H1 (cell line): ENCODE data around the gene CDK19. TPM values are rescaled to one million over a fixed set of nuclear protein-coding genes. Genes with fewer than 3 reads are reported as not detected.

Source experiments
- CTCF ChIA-PET: fragments of 300-600 bp; sonication (Branson Sonifier 250); formaldehyde crosslinking; loops from one replicate; lab custom pipeline; 2021; ENCODE audit not compliant: partially characterized antibody; lab: Charles Lee
- POLR2A ChIA-PET: fragments of 300-600 bp; sonication (Branson Sonifier 250); formaldehyde crosslinking; loops from one replicate; lab custom pipeline; 2021; ENCODE audit warnings: inconsistent platforms; ENCODE audit not compliant: partially characterized antibody; lab: Charles Lee
- DNase-seq, 2 experiments: peaks; one replicate each; pipeline versions ENCODE4 v3.0.0 to v3.0.0-alpha.2; 2010 to 2022; ENCODE audit warnings: low spot score in 2 of 2, low read depth in 1 of 2, mixed read lengths in 1 of 2
- FAIRE-seq: peaks from 2 replicates; lab custom pipeline; 2011; peaks lifted over from hg19 to GRCh38; lab: Jason Lieb, UNC
- H2AFZ ChIP-seq: 2 replicates; pipeline ENCODE4 v1.8.1; 2012; ENCODE audit warnings: low read length, inconsistent platforms
- H2AK5ac ChIP-seq: 2 replicates; pipeline ENCODE4 v1.6.1; 2013; ENCODE audit warnings: low read depth, low read length
- H2BK120ac ChIP-seq: replicated peaks from 2 replicates; pipeline ENCODE3; 2013; ENCODE audit warnings: low read depth, low read length, inconsistent platforms
- H2BK12ac ChIP-seq: 2 replicates; pipeline ENCODE4 v1.6.1; 2013; ENCODE audit warnings: low read depth, low read length
- H2BK15ac ChIP-seq: 2 replicates; pipeline ENCODE4 v1.6.1; 2013; ENCODE audit warnings: low read length
- H2BK20ac ChIP-seq: 2 replicates; pipeline ENCODE4 v1.6.1; 2013; ENCODE audit warnings: low read length
- H2BK5ac ChIP-seq: 2 replicates; pipeline ENCODE4 v1.6.1; 2013; ENCODE audit warnings: low read depth, low read length
- H3K14ac ChIP-seq: 2 replicates; pipeline ENCODE4 v1.6.1; 2013; ENCODE audit warnings: inconsistent platforms; ENCODE audit not compliant: insufficient read length
- H3K18ac ChIP-seq: 2 replicates; pipeline ENCODE4 v1.6.1; 2013; ENCODE audit warnings: low read length; ENCODE audit errors: extremely low read depth
- H3K23ac ChIP-seq: 2 replicates; pipeline ENCODE4 v1.6.1; 2013; ENCODE audit warnings: inconsistent platforms; ENCODE audit not compliant: insufficient read length
- H3K23me2 ChIP-seq: 2 replicates; pipeline ENCODE4 v1.6.1; 2013; ENCODE audit warnings: low read depth, low read length
- H3K27ac ChIP-seq: 2 replicates; pipeline ENCODE4 v1.6.1; 2011; ENCODE audit warnings: low read depth, low read length, inconsistent platforms
- H3K27me3 ChIP-seq, 4 experiments: replicated peaks in 1 of 4; 1 replicate in 1 of 4; 2 replicates in 3 of 4; pipeline versions ENCODE4 v1.6.1 to v1.8.1; 2011 to 2013; ENCODE audit warnings: low read length in 3 of 4, mild to moderate bottlenecking in 3 of 4, inconsistent platforms in 2 of 4, mixed read lengths in 2 of 4, moderate library complexity in 1 of 4; ENCODE audit not compliant: control insufficient read depth in 3 of 4, insufficient read depth in 3 of 4; ENCODE audit errors: extremely low read depth in 1 of 4
- H3K36me3 ChIP-seq, 4 experiments: 2 replicates each; pipeline versions ENCODE4 v1.6.1 to v1.8.1; 2011 to 2013; ENCODE audit warnings: mild to moderate bottlenecking in 4 of 4, low read length in 3 of 4, moderate library complexity in 2 of 4, control low read depth in 1 of 4, inconsistent platforms in 1 of 4; ENCODE audit not compliant: insufficient read depth in 4 of 4, control insufficient read depth in 2 of 4
- H3K4ac ChIP-seq: replicated peaks from 2 replicates; pipeline ENCODE3; 2013; ENCODE audit warnings: low read length, low read depth, mixed read lengths, inconsistent platforms; ENCODE audit not compliant: insufficient read length
- H3K4me1 ChIP-seq, 4 experiments: replicated peaks in 1 of 4; 1 replicate in 1 of 4; 2 replicates in 3 of 4; pipeline versions ENCODE4 v1.6.1 to v1.8.1; 2011 to 2013; ENCODE audit warnings: low read length in 3 of 4, inconsistent platforms in 2 of 4, mixed read lengths in 1 of 4; ENCODE audit not compliant: insufficient read depth in 4 of 4, control insufficient read depth in 3 of 4
- H3K4me2 ChIP-seq, 2 experiments: 2 replicates each; pipeline versions ENCODE4 v1.6.1 to v1.8.1; 2011 to 2013; ENCODE audit warnings: low read depth in 2 of 2, low read length in 2 of 2, control low read depth in 1 of 2, inconsistent platforms in 1 of 2, mild to moderate bottlenecking in 1 of 2; ENCODE audit not compliant: insufficient read depth in 1 of 2
- H3K4me3 ChIP-seq, 4 experiments: fragments of 200-600, 300-600 bp in 1 of 4; sonication (generic), shearing (Covaris generic), sonication (Bioruptor Twin) in 1 of 4; 2 replicates each; pipeline versions ENCODE4 v1.5.1 to v1.8.1; 2011 to 2016; ENCODE audit warnings: low read length in 4 of 4, low read depth in 3 of 4, control low read depth in 2 of 4, inconsistent platforms in 2 of 4, mild to moderate bottlenecking in 2 of 4, mixed read lengths in 1 of 4, moderate library complexity in 1 of 4; ENCODE audit not compliant: insufficient read depth in 2 of 4; ENCODE audit errors: extremely low read depth in 1 of 4
- H3K56ac ChIP-seq: replicated peaks from 2 replicates; pipeline ENCODE3; 2013; ENCODE audit warnings: low read depth, mild to moderate bottlenecking, mixed read lengths, low read length, inconsistent platforms; ENCODE audit not compliant: insufficient read length
- H3K79me1 ChIP-seq: 2 replicates; pipeline ENCODE4 v1.6.1; 2013; ENCODE audit warnings: low read depth, low read length, control low read depth
- H3K79me2 ChIP-seq, 2 experiments: 2 replicates each; pipeline versions ENCODE4 v1.6.1 to v1.8.1; 2012 to 2013; ENCODE audit warnings: low read length in 2 of 2, mild to moderate bottlenecking in 2 of 2, inconsistent platforms in 1 of 2; ENCODE audit not compliant: insufficient read depth in 2 of 2, control insufficient read depth in 1 of 2
- H3K9ac ChIP-seq, 4 experiments: replicated peaks in 1 of 4; 1 replicate in 1 of 4; 2 replicates in 3 of 4; pipeline versions ENCODE4 v1.6.1 to v1.8.1; 2011 to 2013; ENCODE audit warnings: low read depth in 3 of 4, low read length in 3 of 4, control low read depth in 2 of 4, mild to moderate bottlenecking in 2 of 4, moderate library complexity in 2 of 4, inconsistent platforms in 1 of 4; ENCODE audit errors: extremely low read depth in 1 of 4
- H3K9me3 ChIP-seq, 2 experiments: 2 replicates each; pipeline versions ENCODE4 v1.6.1 to v1.8.1; 2012 to 2013; ENCODE audit warnings: mild to moderate bottlenecking in 2 of 2, moderate library complexity in 2 of 2, control low read depth in 1 of 2, inconsistent platforms in 1 of 2, low read depth in 1 of 2, low read length in 1 of 2, mixed read lengths in 1 of 2; ENCODE audit not compliant: insufficient read depth in 2 of 2
- H4K20me1 ChIP-seq, 2 experiments: replicated peaks in 1 of 2; 2 replicates each; pipeline versions ENCODE3 to v1.8.1; 2011 to 2013; ENCODE audit warnings: inconsistent platforms in 2 of 2, low read length in 2 of 2, mild to moderate bottlenecking in 1 of 2; ENCODE audit not compliant: insufficient read depth in 2 of 2, control insufficient read depth in 1 of 2
- H4K5ac ChIP-seq: 2 replicates; pipeline ENCODE4 v1.6.1; 2013; ENCODE audit warnings: low read length, low read depth, mixed read lengths, inconsistent platforms; ENCODE audit not compliant: insufficient read length
- H4K8ac ChIP-seq: 2 replicates; pipeline ENCODE4 v1.8.0; 2013; ENCODE audit warnings: mild to moderate bottlenecking, moderate library complexity, low read length, inconsistent platforms; ENCODE audit not compliant: insufficient read depth; ENCODE audit errors: extremely low read depth
- H4K91ac ChIP-seq: replicated peaks from 2 replicates; pipeline ENCODE3; 2013; ENCODE audit warnings: low read length, mixed read lengths, inconsistent platforms; ENCODE audit not compliant: insufficient read length
- SUZ12 ChIP-seq: fragments of 200-600 bp; sonication (generic); IDR thresholded peaks from 2 replicates; pipeline ENCODE4 v1.6.1; 2012; ENCODE audit warnings: mild to moderate bottlenecking, inconsistent platforms, low read length, moderate library complexity, mixed read lengths
- WGBS, 2 experiments: shearing (Covaris generic) in 1 of 2; methylation state at CpG; one replicate each; pipeline versions ENCODE4 v1.1.6 to v1.1.7; 2013 to 2015; ENCODE audit warnings: low lambda C conversion rate in 2 of 2, mixed read lengths in 2 of 2, inconsistent platforms in 1 of 2, low coverage in 1 of 2, missing lambda C conversion rate in 1 of 2; ENCODE audit not compliant: insufficient replicate concordance in 2 of 2, insufficient coverage in 1 of 2, insufficient read length in 1 of 2; ENCODE audit errors: extremely low coverage in 1 of 2, missing lambda C conversion rate in 1 of 2; 5-methylcytosine and 5-hydroxymethylcytosine counted together
- polyA plus RNA-seq, 7 experiments: library from polyadenylated mRNA; depleted of rRNA in 3 of 7; stranded (reverse) in 5 of 7; unstranded in 2 of 7; fragments of >200 nt in 5 of 7; fragments of 200-250 nt in 2 of 7; gene quantifications; 1 replicate in 5 of 7; 2 replicates in 1 of 7; 4 replicates in 1 of 7; pipeline versions ENCODE4 v1.2.1 to v1.2.3, GENCODE V29; 2011 to 2013; ENCODE audit warnings: missing spikeins in 2 of 7, mixed read lengths in 2 of 7
- total RNA-seq: library from RNA; stranded (reverse); fragmentation: NEBNext Ultra II Directional; extraction: Animal tissue kit (Norgen Biotek cat#: 25700); gene quantifications from 2 replicates; pipeline ENCODE4 v1.2.1, GENCODE V29; 2021

CDK19 gene
- total and polyA plus RNA-seq, 2 of the 8 experiments (the other 6 are each of a cell fraction or from before 2014, with no cell fraction given), result 4.9 to 12.6 TPM

- Histone ChIP-seq H3K27ac (no peak overlapping the region), H3K36me3 (no peaks in the 10 kb centered on the region), H2BK12ac (no peak overlapping the region), H3K4me3 (no peak overlapping the region), H2AFZ (no peak overlapping the region), H4K20me1 (peaks cover 0 to 4% of the 10 kb centered on the region in 2 experiments), H3K56ac (no peak overlapping the region), H2BK5ac (no peak overlapping the region; the same call in 1 of the 2 replicates), H2BK20ac (no peak overlapping the region), H3K9ac (no peak overlapping the region), H3K4me2 (no peak overlapping the region; a peak in 1 of 4 replicates), H3K27me3 (no peaks in the 10 kb centered on the region), H3K79me1 (peaks cover 2% of the 10 kb centered on the region; the same call in 1 of the 2 replicates), H2BK120ac (no peak overlapping the region), H2AK5ac (no peak overlapping the region), H3K4me1 (peaks cover 0 to 13% (median 5%) of the 10 kb centered on the region in 4 experiments; a peak in 4 of 7 replicates), H3K4ac (no peak overlapping the region), H3K23ac (no peak overlapping the region), H3K9me3 (no peaks in the 10 kb centered on the region), H4K8ac (no peak overlapping the region), H4K5ac (no peak overlapping the region), H3K14ac (no peak overlapping the region), H2BK15ac (no peak overlapping the region), H3K18ac (no peak overlapping the region), H3K23me2 (no peaks in the 10 kb centered on the region), H4K91ac (no peak overlapping the region), H3K79me2 (no peaks in the 10 kb centered on the region; a peak in 1 of 4 replicates)
- WGBS, 2 experiments, result 79% methylated on average over 6 of the region's 6 CpGs; no CpG with 5 or more reads in 1 of the 2 experiments
- ChIA-PET POLR2A (interaction anchor here (0.8 to 3.6 kb wide), 3 partner anchors 130 to 189 kb away, joined by 3 to 17 read pairs (median 3); partner anchors contain the start of gene AMD1), CTCF (interaction anchor here (0.8 to 1.3 kb wide), 6 partner anchors 11 to 248 kb away, joined by 3 to 4 read pairs (median 3); no protein-coding TSS in a partner anchor)
- FAIRE-seq (no peak), DNase-seq (no peak)
- TF ChIP-seq SUZ12, result no peak
Observed at GRCh38 chr6:110688661-110689268, 126.5 kb downstream of the CDK19 start.
